Natural killer cell (primary cell): ENCODE measurements around the gene SLC6A11. TPM values are rescaled to one million over a fixed set of nuclear protein-coding genes. Genes with fewer than 3 reads are reported as not detected.

ENCODE experiments used
- ATAC-seq, 3 donors: fragments of 150-1000 bp in 2 of 3; fragments of 200-7000 bp in 1 of 3; cut with Tn5 transposase; 1 replicate in 1 of 3; 2 replicates in 2 of 3; pipeline ENCODE4 v1.10.0; 2021; ENCODE audit warnings: mild to moderate bottlenecking in 2 of 3, moderate library complexity in 2 of 3
- DNase-seq, 2 donors: peaks; one replicate each; pipeline versions ENCODE4 v3.0.0 to v3.0.0-alpha.2; 2013 to 2021; ENCODE audit warnings: mixed read lengths in 1 of 2
- H3K27ac ChIP-seq: one replicate; pipeline ENCODE4 v1.5.1; 2013; ENCODE audit warnings: mild to moderate bottlenecking, low read length
- H3K27me3 ChIP-seq: one replicate; pipeline ENCODE4 v1.6.1; 2013; ENCODE audit warnings: low read length; ENCODE audit not compliant: control insufficient read depth, insufficient read depth
- H3K36me3 ChIP-seq: one replicate; pipeline ENCODE4 v1.6.1; 2013; ENCODE audit warnings: low read length; ENCODE audit not compliant: control insufficient read depth, insufficient read depth
- H3K4me1 ChIP-seq: one replicate; pipeline ENCODE4 v1.6.1; 2013; ENCODE audit warnings: low read length; ENCODE audit not compliant: control insufficient read depth, insufficient read depth
- H3K4me3 ChIP-seq: one replicate; pipeline ENCODE4 v1.5.1; 2013; ENCODE audit warnings: low read length
- H3K9me3 ChIP-seq: one replicate; pipeline ENCODE4 v1.6.1; 2013; ENCODE audit warnings: low read length; ENCODE audit not compliant: control insufficient read depth, insufficient read depth
- H3K27ac Mint-ChIP-seq, 2 donors: one replicate each; pipeline ENCODE4 v1.8.0; 2022; ENCODE audit warnings: mild to moderate bottlenecking in 2 of 2, mixed read lengths in 2 of 2, moderate library complexity in 1 of 2
- H3K27me3 Mint-ChIP-seq, 2 donors: one replicate each; pipeline ENCODE4 v1.8.0; 2022; ENCODE audit warnings: low read depth in 2 of 2, mixed read lengths in 2 of 2
- H3K36me3 Mint-ChIP-seq: one replicate; pipeline ENCODE4 v1.8.0; 2022; ENCODE audit warnings: mixed read lengths
- H3K4me1 Mint-ChIP-seq, 2 donors: one replicate each; pipeline ENCODE4 v1.8.0; 2022; ENCODE audit warnings: mixed read lengths in 2 of 2
- H3K4me3 Mint-ChIP-seq: one replicate; pipeline ENCODE4 v1.8.0; 2022; ENCODE audit warnings: mild to moderate bottlenecking, moderate library complexity, mixed read lengths
- H3K9me3 Mint-ChIP-seq, 2 donors: one replicate each; pipeline ENCODE4 v1.8.0; 2022; ENCODE audit warnings: mixed read lengths in 2 of 2
- WGBS: methylation state at CpG from one replicate; pipeline ENCODE4 v1.1.7; 2013; ENCODE audit warnings: missing lambda C conversion rate; ENCODE audit not compliant: insufficient coverage; 5-methylcytosine and 5-hydroxymethylcytosine counted together
- intact Hi-C: fragments of 100-400 bp; cut with micrococcal nuclease; formaldehyde crosslinking; loops from one replicate; pipeline ENCODE4 v1.14.2; 2022
- total RNA-seq, 4 donors: library from RNA; stranded (reverse); fragments of 120-200 nt in 1 of 4; gene quantifications; one replicate each; pipeline versions ENCODE4 v1.2.3 to v1.2.4, GENCODE V29; 2013 to 2022
- TF ChIP-seq, protein P1 (sequence below): fragments of 200-600 bp; IDR thresholded peaks from one replicate; pipeline ENCODE4 v1.8.0; 2022; ENCODE audit warnings: antibody characterized with exemption

The SLC6A11 gene
- total RNA-seq, 3 donors from 2014 or later (not counting 1 experiment from before 2014, with no cell fraction given), result not detected

DNA sequence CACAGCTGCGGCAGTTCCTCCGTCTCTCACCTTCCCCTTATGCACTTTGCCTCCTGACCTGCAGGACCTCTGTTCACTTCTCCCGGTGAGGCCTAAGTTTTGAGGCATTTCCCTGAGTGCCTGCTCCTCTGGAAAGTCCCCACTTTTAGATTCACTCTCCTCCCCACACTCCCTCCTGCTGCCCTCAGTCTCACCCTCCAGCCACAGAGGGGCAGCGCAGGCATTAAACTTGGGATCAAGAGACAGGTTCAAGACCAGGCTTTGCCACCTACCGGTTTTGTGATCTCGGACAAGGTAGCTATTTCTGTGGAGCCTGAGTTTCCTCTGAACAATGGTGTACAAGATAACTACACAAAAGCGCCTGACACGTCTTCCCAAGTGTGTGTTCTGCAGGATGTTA is 19.4 kb downstream of the SLC6A11 start:
- ATAC-seq (no peak), DNase-seq (no peak)
- intact Hi-C loops, result no loop called here
- no peak overlapping the region for H3K4me3 Mint-ChIP-seq
- Histone ChIP-seq H3K36me3 (no peaks in the 10 kb centered on the region), H3K27me3 (no peaks in the 10 kb centered on the region), H3K4me3 (no peak overlapping the region), H3K27ac (no peak overlapping the region), H3K4me1 (no peaks in the 10 kb centered on the region), H3K9me3 (no peaks in the 10 kb centered on the region)
- H3K4me1 Mint-ChIP-seq, result no peaks in the 10 kb centered on the region
- peaks cover 13 to 24% of the 10 kb centered on the region in 2 donors for H3K27me3 Mint-ChIP-seq
- WGBS, result 84% methylated on average over 8 of the region's 8 CpGs
- no peak overlapping the region for H3K27ac Mint-ChIP-seq
- no peaks in the 10 kb centered on the region for H3K9me3 Mint-ChIP-seq
- H3K36me3 Mint-ChIP-seq, result no peaks in the 10 kb centered on the region
- TF ChIP-seq, protein P1, sequence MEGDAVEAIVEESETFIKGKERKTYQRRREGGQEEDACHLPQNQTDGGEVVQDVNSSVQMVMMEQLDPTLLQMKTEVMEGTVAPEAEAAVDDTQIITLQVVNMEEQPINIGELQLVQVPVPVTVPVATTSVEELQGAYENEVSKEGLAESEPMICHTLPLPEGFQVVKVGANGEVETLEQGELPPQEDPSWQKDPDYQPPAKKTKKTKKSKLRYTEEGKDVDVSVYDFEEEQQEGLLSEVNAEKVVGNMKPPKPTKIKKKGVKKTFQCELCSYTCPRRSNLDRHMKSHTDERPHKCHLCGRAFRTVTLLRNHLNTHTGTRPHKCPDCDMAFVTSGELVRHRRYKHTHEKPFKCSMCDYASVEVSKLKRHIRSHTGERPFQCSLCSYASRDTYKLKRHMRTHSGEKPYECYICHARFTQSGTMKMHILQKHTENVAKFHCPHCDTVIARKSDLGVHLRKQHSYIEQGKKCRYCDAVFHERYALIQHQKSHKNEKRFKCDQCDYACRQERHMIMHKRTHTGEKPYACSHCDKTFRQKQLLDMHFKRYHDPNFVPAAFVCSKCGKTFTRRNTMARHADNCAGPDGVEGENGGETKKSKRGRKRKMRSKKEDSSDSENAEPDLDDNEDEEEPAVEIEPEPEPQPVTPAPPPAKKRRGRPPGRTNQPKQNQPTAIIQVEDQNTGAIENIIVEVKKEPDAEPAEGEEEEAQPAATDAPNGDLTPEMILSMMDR, result no peak

DNA sequence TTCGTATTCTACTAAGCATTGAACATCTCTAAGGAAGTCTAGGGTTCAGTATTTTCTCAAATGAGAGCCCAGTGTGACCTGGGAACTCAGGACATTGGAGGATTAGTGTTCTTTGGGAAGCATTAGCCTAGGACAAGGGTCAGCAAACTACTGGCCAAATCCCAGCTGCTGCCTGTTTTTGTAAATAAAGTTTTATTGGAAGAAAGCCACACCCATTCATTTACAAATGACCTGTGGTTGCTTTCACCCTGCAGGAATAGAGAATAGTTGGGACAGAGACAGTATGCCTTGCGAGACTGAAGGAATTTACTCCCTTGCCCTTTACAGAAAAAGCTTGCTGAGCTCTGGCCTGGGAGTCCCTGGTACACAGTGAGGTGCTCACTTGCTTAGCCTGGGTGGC is 20.6 kb downstream of the SLC6A11 start:
- ATAC-seq (no peak), DNase-seq (no peak)
- intact Hi-C loops, result no loop called here
- Mint-ChIP-seq H3K27ac (no peak overlapping the region), H3K4me3 (no peak overlapping the region), H3K36me3 (no peaks in the 10 kb centered on the region), H3K27me3 (peaks cover 13 to 24% of the 10 kb centered on the region in 2 donors), H3K4me1 (no peaks in the 10 kb centered on the region), H3K9me3 (no peaks in the 10 kb centered on the region)
- Histone ChIP-seq H3K4me3 (no peak overlapping the region), H3K27me3 (no peaks in the 10 kb centered on the region), H3K36me3 (no peaks in the 10 kb centered on the region), H3K27ac (no peak overlapping the region), H3K9me3 (no peaks in the 10 kb centered on the region), H3K4me1 (no peaks in the 10 kb centered on the region)
- TF ChIP-seq, protein P1, result no peak
- WGBS, result 89% methylated on average over 1 of the region's 2 CpGs

DNA sequence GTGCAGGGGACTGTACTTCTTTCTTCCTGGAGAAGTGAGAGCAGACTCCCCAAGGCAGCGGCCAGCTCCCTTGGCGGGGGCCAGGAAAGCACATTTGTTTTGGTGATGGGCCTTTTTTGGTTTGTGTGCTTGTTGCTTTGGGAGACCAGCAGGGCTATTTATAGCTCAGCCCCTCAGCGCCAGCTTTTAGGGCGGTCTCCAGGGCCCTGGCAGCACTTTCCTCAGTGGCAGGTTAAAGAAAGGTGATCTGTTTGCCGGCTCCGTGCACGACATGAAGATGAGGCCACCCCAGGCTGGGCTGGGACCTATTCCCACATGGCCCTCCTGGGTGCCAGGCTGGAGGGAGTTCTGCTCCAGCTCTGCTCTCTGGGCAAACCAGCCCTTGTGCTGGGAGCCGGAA is 21.8 kb downstream of the SLC6A11 start:
- H3K9me3 Mint-ChIP-seq, result no peaks in the 10 kb centered on the region
- no peak overlapping the region for H3K27ac Mint-ChIP-seq
- DNase-seq, result no peak
- Histone ChIP-seq H3K4me1 (no peaks in the 10 kb centered on the region), H3K36me3 (no peaks in the 10 kb centered on the region), H3K4me3 (no peak overlapping the region), H3K27ac (no peak overlapping the region), H3K27me3 (no peaks in the 10 kb centered on the region), H3K9me3 (no peaks in the 10 kb centered on the region)
- TF ChIP-seq, protein P1, result no peak
- no peaks in the 10 kb centered on the region for H3K36me3 Mint-ChIP-seq
- no peak overlapping the region for H3K4me3 Mint-ChIP-seq
- 87% methylated on average over 7 of the region's 8 CpGs for WGBS
- H3K27me3 Mint-ChIP-seq, result peaks cover 8 to 24% of the 10 kb centered on the region in 2 donors
- no peaks in the 10 kb centered on the region for H3K4me1 Mint-ChIP-seq
- ATAC-seq, result no peak
- intact Hi-C loops, result no loop called here

DNA sequence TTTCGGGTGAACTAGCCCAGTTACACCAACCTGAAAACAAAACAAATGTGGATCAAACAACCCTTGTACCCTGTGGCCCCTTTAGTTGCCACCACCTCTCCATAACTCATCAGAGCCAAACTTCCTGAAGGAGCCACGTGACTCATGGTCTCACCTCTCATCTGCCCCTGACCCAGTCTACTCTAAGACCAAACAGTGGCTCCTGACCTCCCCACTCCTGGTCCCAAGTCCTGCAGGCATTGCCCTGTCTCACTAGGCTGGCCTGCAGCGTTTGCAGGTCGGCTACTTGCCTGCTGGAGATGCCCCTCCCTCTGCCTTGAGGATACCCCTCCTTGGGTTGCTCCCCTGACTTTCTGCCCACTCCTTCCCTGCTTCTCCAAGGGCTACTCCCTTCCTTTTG is 23.1 kb downstream of the SLC6A11 start:
- H3K9me3 ChIP-seq, result no peaks in the 10 kb centered on the region
- no peaks in the 10 kb centered on the region for H3K36me3 ChIP-seq
- Mint-ChIP-seq H3K4me3 (no peak overlapping the region), H3K27me3 (peaks cover 11 to 17% of the 10 kb centered on the region in 2 donors), H3K36me3 (no peaks in the 10 kb centered on the region), H3K9me3 (no peaks in the 10 kb centered on the region), H3K4me1 (no peaks in the 10 kb centered on the region), H3K27ac (no peak overlapping the region)
- DNase-seq (no peak), ATAC-seq (no peak)
- H3K4me1 ChIP-seq, result no peaks in the 10 kb centered on the region
- H3K27ac ChIP-seq, result no peak overlapping the region
- intact Hi-C loops, result no loop called here
- 75% methylated on average over 4 of the region's 4 CpGs for WGBS
- no peak overlapping the region for H3K4me3 ChIP-seq
- H3K27me3 ChIP-seq, result no peaks in the 10 kb centered on the region
- TF ChIP-seq, protein P1, result no peak
